GM19193 (cell line): ENCODE measurements around the gene CRTC1.
A peak's percentile ranks its signal among the peaks of the same experiment; 100 is the strongest.

Source experiments
- POLR2A ChIP-seq: IDR thresholded peaks from 4 replicates; pipeline ENCODE4 v1.6.1; 2011; ENCODE audit not compliant: insufficient read depth, insufficient read length; ENCODE audit errors: extremely low read depth

Gene CRTC1

GRCh38 chr19:18683109-18683957 is at the start of gene CRTC1:
Gene CRTC1, plus strand, starts transcription at chr19:18683680. Its CDS starts 23 bp downstream, at chr19:18683703.
- peak; percentile 77 for TF ChIP-seq POLR2A

- TF ChIP-seq POLR2A, result no peak
Measured at GRCh38 chr19:18634612-18635297, 48.7 kb upstream of the CRTC1 start.

GRCh38 chr19:18635831-18636182 is 47.7 kb upstream of the CRTC1 start:
- TF ChIP-seq POLR2A, result no peak

GRCh38 chr19:18636183-18636968 is 47.1 kb upstream of the CRTC1 start:
- TF ChIP-seq POLR2A, result no peak

GRCh38 chr19:18636969-18637629 is 46.4 kb upstream of the CRTC1 start, which contains the start of gene KLHL26:
Gene KLHL26, plus strand, starts transcription at chr19:18637028. Its CDS starts 27 bp downstream, at chr19:18637055.
- peak; percentile 72 for TF ChIP-seq POLR2A

GRCh38 chr19:18637673-18638630 is 45.5 kb upstream of the CRTC1 start:
- no peak for TF ChIP-seq POLR2A

GRCh38 chr19:18639706-18640243 is 43.7 kb upstream of the CRTC1 start:
- no peak for TF ChIP-seq POLR2A

GRCh38 chr19:18644196-18645034 is 39.1 kb upstream of the CRTC1 start:
- no peak for TF ChIP-seq POLR2A

GRCh38 chr19:18645035-18645511 is 38.4 kb upstream of the CRTC1 start:
- TF ChIP-seq POLR2A, result no peak

- no peak for TF ChIP-seq POLR2A
Measured at GRCh38 chr19:18646535-18647370, 36.7 kb upstream of the CRTC1 start.

- TF ChIP-seq POLR2A, result no peak
Measured at GRCh38 chr19:18647371-18647767, 36.1 kb upstream of the CRTC1 start.
